Astrocyte (in vitro differentiated cells and primary cell): Measurements from ENCODE around the gene CYSTM1.

Experiments used
- EZH2 ChIP-seq: IDR thresholded peaks from 2 replicates; pipeline ENCODE4 v1.6.1; 2012; ENCODE audit warnings: mild to moderate bottlenecking, low read length, inconsistent platforms; ENCODE audit not compliant: insufficient read depth
- TF ChIP-seq, protein P1 (sequence below): IDR thresholded peaks from 2 replicates; pipeline ENCODE4 v1.5.1; 2011; ENCODE audit warnings: low read depth, mild to moderate bottlenecking, inconsistent platforms, low read length, moderate library complexity; ENCODE audit not compliant: insufficient read depth

DNA sequence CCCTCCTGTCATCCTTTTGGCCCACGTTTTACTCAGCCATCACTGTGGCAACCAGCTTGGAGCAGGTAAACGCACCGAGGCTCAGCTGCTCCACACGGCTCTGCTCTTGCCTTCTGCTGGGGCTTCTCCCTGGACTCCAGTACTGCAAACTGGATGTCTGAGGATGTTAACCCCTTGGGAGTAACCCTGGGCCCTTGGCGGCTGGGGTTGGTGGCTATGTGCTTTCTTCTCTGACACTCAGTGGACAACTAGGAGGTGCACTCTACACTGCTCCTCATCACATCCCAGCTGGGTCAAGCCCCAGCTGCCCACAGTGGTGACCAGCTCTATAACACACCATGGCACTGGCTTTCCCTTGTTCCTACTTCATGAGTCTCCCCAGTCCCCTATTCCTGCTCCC lies 12.2 kb upstream of the CYSTM1 start:
- TF ChIP-seq, protein P1, sequence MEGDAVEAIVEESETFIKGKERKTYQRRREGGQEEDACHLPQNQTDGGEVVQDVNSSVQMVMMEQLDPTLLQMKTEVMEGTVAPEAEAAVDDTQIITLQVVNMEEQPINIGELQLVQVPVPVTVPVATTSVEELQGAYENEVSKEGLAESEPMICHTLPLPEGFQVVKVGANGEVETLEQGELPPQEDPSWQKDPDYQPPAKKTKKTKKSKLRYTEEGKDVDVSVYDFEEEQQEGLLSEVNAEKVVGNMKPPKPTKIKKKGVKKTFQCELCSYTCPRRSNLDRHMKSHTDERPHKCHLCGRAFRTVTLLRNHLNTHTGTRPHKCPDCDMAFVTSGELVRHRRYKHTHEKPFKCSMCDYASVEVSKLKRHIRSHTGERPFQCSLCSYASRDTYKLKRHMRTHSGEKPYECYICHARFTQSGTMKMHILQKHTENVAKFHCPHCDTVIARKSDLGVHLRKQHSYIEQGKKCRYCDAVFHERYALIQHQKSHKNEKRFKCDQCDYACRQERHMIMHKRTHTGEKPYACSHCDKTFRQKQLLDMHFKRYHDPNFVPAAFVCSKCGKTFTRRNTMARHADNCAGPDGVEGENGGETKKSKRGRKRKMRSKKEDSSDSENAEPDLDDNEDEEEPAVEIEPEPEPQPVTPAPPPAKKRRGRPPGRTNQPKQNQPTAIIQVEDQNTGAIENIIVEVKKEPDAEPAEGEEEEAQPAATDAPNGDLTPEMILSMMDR, result no peak
- no peak for TF ChIP-seq EZH2
